GM20000 (cell line): Measurements from ENCODE around the gene RANGAP1.

Experiments
- DNase-seq: peaks from one replicate; pipeline ENCODE4 v3.0.0; 2012; ENCODE audit warnings: low spot score
- TF ChIP-seq, protein P1 (sequence below): IDR thresholded peaks from 2 replicates; pipeline ENCODE4 v1.5.1; 2012; ENCODE audit warnings: mild to moderate bottlenecking, control low read depth; ENCODE audit errors: extremely low read depth, missing control alignments

Gene RANGAP1

DNA sequence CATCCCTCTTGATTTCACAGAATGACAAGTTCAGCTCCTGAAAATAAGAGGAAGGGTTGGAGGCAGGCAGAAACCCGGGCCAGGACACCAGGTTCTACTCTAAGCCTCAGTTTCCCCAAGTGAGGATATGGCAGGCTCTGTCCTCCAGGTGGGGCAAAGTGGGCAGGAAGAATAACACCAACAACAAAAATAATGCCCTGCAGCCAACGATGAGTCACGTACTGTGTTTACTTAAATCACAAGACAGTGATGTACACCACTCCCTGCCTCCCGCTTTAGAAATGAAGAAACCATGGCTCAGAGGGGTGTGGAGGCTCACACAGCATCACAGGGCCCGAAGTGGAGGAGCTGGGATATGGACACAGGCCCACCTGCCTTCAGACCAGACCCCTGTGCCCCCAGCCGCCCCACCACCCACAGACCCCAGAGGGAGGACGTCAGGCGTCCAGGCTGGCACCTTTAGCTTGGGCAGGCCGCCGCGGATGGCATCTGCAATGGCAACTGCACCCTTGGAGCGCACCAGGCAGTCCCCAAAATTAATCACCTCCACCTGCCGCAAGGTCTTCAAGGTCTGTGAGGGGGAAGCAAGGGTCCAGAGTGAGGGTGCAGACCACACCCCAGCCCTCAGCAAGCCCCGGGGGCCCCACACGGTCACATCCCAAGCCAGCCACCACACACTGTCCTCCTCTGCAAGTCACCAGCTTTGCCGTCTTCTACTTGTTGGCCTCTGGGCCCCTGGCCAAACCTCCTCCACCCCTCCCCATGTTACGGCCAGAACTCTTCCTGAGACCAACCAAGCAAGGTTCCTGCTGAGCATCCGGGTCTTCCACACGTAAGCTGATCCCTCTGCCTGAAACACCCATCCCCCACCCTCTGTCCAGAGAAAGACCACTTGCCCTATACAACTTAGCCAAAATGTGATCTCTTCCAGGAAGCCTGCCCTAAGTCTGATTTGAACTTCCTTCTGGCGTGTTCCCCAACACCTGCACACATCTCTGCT, 29.4 kb downstream of the RANGAP1 start:
- TF ChIP-seq, protein P1, sequence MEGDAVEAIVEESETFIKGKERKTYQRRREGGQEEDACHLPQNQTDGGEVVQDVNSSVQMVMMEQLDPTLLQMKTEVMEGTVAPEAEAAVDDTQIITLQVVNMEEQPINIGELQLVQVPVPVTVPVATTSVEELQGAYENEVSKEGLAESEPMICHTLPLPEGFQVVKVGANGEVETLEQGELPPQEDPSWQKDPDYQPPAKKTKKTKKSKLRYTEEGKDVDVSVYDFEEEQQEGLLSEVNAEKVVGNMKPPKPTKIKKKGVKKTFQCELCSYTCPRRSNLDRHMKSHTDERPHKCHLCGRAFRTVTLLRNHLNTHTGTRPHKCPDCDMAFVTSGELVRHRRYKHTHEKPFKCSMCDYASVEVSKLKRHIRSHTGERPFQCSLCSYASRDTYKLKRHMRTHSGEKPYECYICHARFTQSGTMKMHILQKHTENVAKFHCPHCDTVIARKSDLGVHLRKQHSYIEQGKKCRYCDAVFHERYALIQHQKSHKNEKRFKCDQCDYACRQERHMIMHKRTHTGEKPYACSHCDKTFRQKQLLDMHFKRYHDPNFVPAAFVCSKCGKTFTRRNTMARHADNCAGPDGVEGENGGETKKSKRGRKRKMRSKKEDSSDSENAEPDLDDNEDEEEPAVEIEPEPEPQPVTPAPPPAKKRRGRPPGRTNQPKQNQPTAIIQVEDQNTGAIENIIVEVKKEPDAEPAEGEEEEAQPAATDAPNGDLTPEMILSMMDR = no peak
- DNase-seq = no peak

DNA sequence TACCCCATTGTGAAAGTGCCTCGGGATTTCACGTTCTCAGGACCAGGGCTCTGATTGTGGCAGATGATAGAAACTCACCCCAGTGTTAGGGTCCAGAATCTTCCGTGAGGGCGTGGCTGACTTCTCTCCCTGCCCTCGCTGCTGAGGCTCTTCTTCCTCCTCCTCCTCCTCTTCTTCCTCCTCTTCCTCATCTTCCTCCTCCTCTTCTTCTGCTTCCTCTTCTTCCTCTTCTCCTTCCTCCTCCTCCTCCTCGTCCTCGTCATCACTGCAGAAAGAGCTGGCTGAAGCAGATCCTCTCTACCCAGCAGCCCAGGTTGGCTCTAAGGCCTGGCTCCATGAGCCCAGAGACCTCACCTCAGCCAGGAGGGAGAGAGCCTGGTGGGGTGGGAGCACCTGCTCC, 31.8 kb downstream of the RANGAP1 start:
- TF ChIP-seq, protein P1 = no peak
- no peak for DNase-seq

DNA sequence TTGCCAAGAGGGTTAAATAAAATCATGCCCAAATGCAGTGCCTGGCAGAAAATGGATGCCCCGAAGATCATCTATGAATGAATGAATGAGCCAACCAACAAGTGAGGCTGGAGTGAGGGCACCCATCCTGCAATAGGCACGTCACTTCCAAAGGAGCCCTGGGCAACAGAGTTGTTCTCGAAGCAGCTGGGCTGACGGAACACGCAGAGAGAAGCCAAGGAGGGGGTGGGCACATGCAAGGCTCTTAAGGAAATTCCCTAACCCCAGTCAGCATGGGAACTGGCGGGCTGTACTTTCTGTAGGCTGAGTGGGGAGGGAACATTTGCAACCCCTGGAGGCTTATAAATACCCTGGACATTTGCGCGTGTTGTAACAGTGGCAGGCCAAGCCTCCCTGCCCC, 33.6 kb downstream of the RANGAP1 start:
- TF ChIP-seq, protein P1 = no peak
- DNase-seq = no peak

DNA sequence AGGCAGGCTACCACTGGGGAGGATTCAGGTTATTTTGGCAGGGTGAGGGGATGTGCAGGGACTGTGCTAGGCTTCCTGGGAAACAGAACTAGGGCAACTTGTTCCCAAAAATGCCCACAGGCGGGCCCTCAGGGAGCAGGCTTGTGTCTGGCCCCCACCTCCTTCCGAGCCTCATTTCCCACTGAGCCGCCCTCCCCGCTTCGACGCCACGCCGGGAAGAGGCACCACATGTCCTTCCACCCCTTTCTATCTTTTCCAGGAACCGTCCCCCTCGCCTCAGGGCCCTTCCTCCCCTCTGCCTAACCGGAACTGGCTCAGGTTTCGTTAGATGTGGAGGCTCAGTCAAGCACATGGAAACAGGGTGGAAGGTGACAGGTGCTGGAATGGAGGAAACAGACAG, 35.9 kb downstream of the RANGAP1 start:
- DNase-seq = no peak
- TF ChIP-seq, protein P1 = no peak

DNA sequence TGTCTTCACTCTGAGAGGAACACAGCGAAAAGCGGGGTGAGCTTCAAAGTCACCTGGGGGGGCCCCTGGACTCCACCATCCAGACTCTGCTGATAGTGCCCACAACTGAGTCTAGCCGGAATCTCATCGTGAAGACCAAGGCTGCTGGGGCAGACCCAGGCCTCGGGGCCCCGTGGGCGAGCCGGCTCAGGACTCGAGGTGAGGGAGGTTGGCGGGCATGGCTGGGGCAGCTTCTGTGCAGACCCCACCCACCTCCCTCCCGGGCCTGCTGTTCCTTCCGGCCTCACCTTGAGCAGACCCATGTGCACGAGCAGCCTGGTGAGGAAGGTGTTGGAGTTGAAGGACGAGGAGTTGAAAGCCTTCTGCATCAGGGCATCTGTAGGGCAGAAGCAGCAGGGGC, 36.5 kb downstream of the RANGAP1 start:
- no peak for DNase-seq
- TF ChIP-seq, protein P1 = no peak

DNA sequence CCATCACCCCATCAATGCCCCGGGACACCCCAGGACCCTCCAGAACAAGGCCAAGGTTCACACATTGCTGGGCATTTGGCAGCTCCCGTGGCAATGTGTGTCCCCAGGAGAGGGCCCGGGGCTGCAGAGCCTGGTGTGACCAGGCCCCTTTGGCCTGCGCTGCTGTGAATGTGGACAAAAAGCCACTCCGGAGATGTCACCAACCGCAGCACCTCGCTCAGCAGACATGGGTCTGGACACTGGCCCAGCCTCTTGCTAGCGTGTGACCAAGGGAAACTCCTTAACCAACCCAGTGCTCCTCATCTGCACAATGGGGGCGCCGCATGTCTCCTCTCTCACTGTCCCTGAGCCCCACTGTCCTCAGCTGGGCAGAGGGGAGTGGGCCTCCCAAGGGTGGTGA, 37.2 kb downstream of the RANGAP1 start:
- TF ChIP-seq, protein P1 = no peak
- DNase-seq = no peak

DNA sequence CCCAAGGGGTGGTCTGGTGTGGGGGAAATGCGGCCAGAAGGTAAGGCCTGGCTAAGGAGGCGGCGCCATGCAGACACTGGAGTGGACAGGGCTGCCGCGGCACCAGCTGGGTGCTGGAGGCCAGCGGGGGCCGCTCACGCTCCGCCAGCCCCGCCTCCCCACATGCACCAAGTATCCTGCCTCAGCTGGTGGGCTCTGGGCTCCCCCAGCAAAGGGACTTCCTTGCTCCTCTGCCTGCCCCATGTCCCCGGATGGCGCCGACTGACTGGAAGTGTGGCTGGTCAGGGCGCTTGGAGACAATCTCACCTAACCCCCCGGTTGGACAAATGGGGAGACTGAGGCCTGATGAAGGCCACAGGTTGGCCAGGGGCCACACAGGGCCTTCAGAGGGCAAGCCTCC, 37.7 kb downstream of the RANGAP1 start:
- TF ChIP-seq, protein P1 = no peak

More for the DNA sequence above, 37.7 kb downstream of the RANGAP1 start:
- no peak for DNase-seq
